NCI-H2081 treated with DMSO at 0.1 percent for 48 hours (cell line): ENCODE results near the gene GOLGA6L25.
"Not testable (repeated sequence)": the region's sequence is repeated elsewhere in the genome, so short reads cannot be mapped to it uniquely, and the experiment has no call there.

Experiments used
- DNase-seq: peaks from one replicate; lab custom pipeline; 2025; lab: John Stamatoyannopoulos, UW

GOLGA6L25 gene, protein sequence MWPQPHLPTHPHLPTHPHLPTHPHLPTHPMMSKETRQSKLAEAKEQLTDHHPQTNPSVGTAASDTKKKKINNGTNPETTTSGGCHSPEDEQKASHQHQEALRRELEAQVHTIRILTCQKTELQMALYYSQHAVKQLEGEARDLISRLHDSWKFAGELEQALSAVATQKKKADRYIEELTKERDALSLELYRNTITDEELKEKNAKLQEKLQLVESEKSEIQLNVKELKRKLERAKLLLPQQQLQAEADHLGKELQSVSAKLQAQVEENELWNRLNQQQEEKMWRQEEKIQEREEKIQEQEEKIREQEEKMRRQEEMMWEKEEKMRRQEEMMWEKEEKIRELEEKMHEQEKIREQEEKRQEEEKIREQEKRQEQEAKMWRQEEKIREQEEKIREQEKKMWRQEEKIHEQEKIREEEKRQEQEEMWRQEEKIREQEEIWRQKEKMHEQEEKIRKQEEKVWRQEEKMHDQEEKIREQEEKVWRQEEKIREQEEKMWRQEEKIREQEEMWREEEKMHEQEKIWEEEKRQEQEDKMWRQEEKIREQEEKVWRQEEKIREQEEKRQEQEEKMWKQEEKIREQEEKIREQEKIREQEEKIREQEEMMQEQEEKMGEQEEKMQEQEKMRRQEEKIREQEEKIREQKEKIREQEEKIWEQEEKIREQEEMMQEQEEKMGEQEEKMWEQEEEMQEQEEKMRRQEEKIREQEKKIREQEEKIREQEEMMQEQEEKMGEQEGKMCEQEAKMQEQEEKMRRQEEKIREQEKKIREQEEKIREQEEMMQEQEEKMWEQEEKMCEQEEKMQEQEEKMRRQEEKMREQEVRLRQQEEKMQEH

GRCh38 chr15:28553268-28553667, at the start of gene GOLGA6L25:
GOLGA6L25 (plus strand) TSS chr15:28553568; CDS start chr15:28553629, 61 bp downstream.
- not testable (repeated sequence) for DNase-seq

DNA sequence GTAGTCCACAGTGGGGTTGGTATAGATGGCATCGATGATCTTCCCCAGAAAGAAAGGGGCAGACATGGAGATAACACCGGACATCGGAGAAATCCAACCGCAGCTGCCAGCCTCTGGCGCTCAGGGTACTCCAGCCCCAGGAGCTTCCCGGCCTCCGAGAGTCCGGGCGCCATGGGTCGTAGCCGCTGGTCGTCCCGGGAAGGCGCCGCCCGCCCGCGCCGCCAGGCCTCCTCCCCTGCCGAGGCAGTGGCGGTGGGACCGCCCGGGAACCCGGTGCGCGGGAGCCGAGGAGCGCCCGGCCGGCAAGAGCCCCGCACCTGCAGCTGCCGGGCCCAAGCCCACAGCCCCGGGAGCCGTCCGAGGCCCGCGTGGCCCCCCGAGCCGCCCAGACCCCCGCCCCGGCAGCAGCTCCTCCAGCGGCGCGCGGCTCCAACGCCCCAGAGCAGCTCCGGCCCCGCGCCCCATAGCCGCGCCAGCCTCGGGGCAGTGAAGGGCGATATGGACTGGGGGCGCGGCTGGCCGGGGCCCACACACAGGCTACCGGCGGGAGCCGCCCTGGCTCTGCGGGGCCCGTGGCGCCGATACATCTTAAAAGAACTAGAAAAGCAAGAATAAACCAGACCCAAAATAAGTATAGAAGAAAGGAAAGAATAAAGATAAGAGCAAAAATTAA, 45.0 kb upstream of the GOLGA6L25 start:
- DNase-seq: not testable (repeated sequence)

DNA sequence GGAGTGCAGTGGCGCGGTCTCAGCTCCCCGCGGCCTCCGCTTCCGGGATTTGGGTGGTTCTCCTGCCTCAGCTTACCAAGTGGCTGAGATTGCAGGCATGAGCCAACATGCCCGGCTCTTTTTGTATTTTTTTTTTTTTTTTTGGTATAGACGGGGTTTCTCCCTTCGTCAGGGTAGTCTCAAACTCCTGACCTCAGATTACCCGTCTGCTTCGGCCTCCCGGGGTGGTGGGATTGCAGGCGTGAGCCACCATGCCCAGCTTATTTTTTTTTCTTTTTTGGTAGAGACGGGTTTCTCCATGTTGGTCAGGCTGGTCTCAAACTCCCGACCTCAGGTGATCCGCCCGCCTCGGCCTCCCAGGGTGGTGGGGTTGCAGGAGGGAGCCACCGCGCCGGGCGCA, 39.2 kb upstream of the GOLGA6L25 start:
- not testable (repeated sequence) for DNase-seq

DNA sequence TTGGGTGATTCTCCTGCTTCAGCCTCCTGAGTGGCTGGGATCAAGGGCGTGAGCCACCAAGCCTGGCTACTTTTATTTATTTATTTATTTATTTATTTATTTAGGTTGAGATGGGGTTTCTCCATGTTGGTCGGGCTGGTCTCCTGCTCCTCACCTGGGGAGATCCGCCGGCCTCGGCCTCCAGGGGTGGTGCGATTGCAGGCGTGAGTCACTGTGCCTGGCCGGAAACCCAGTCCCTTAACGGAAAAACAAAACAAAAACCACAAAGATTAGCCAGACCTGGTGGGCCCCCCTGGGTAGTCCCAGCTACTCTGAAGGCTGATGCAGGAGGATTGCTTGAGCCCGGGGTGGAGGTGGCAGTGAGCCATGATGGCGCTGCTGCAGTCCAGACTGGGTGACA, 38.2 kb upstream of the GOLGA6L25 start:
- DNase-seq: not testable (repeated sequence)

- not testable (repeated sequence) for DNase-seq
Observed at GRCh38 chr15:28532954-28533353, 20.4 kb upstream of the GOLGA6L25 start, which contains the start of gene GOLGA8G. GOLGA8G (minus strand) TSS chr15:28532971; CDS start chr15:28532909, 62 bp downstream.

GRCh38 chr15:28573351-28573750, 20.0 kb downstream of the GOLGA6L25 start:
- DNase-seq: not testable (repeated sequence)

DNA sequence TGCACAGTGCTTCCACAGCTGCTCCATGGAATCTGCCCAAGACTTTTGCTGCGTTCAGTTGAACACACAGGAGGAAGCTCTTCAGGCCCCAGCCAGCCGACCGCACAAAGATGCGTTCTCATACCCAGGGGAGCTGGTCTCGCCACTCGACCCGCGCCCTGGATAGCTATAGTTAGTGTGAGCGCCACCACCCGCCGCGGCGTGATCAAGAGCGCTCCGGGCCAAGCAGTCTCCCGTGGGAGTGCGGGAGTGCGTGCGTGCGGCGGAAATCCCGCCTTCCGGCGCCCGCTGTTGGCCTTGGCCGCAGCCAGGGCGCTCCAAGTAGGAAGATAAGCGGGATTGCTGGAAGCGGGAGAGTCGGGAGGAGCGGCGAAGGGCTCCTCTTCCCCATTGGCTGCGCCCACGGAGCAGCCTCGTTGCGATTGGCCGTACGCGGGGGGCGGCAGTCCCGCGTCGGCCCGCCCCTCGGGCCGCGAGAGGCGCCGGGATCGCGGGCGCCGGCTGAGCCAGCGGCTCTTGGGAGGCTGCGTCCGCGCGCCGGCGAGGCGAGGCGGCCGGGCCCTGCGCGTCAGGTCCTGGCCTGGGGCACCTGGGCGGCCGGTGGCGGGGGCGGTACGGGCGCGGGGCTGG, 35.7 kb downstream of the GOLGA6L25 start:
- not testable (repeated sequence) for DNase-seq

GRCh38 chr15:28589769-28590168, 36.4 kb downstream of the GOLGA6L25 start:
- DNase-seq: not testable (repeated sequence)

DNA sequence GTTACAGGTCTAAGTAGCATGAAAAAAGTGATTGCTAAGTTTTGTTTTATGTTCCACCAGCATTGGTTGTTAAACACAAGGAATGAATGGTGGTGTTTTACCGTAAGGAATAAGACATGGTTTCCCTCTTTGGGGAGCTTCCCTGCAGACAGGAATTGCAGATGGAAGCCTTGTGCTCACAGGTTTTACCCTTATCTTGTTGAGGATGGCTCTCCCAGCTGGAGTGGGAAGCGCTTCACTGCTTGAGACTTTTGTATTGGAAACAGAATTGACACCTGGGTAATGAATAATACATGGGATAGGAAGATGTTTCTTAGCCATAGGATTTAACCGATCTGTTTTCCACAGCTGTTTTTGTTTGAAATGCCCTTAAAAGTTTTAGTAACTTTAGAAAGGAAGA, 39.0 kb downstream of the GOLGA6L25 start:
- not testable (repeated sequence) for DNase-seq

- not testable (repeated sequence) for DNase-seq
Observed at GRCh38 chr15:28593424-28594129, 40.2 kb downstream of the GOLGA6L25 start.

DNA sequence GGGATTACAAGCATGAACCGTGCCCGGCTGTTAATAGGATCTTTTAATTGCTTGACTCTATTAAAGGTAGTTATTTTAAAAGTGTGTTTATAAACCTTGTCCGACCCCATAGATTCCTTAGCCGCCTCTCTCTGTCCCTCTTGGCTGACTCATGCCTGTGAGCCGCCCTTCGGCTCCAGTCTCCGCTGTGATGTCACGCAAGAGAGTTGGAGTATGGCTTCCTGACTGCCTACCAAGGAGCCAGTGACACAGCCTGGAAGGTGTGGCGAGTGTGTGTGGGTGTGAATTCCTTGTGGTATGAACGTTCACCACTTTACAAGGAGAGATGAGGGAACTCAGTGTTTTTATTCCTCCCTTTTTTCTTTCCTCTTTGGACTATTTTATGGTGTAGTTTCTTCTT, 44.1 kb downstream of the GOLGA6L25 start:
- DNase-seq: not testable (repeated sequence)

DNA sequence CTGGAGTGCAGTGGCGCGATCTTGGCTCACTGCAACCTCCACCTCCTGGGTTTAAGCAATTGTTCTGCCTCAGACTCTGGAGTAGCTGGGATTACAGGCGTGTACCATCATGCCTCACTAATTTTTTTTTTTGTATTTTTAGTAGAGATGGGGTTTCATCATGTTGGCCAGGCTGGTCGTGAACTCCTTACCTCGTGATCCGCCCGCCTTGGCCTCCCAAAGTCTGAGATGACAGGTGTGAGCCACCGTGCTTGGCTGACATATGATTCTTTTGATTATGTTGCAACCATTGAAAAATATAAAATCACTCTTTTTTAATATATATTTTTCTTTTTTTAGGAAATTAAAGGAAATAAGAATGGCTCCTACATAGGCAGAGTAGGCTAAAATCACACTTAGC, 44.8 kb downstream of the GOLGA6L25 start:
- not testable (repeated sequence) for DNase-seq

DNA sequence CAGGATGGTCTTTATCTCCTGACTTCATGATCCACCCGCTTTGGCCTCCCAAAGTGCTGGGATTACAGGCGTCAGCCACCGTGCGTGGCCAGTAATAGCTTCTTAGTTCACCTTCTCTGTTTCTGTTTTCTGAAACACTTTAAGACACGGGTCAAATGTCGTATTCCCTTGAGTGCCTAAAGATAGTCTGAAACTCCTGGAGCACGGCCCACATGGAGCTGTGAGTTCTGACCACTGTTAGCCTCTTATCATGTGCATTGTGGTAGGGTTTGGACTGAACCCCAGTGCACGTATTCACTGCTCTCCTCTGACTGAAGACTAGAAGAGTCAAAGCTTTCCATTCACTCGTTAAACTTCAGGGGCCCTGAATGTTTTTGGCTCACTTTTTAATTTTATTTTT, 48.8 kb downstream of the GOLGA6L25 start:
- not testable (repeated sequence) for DNase-seq
